ENCODE data around the gene ADPRHL1.

DNA sequence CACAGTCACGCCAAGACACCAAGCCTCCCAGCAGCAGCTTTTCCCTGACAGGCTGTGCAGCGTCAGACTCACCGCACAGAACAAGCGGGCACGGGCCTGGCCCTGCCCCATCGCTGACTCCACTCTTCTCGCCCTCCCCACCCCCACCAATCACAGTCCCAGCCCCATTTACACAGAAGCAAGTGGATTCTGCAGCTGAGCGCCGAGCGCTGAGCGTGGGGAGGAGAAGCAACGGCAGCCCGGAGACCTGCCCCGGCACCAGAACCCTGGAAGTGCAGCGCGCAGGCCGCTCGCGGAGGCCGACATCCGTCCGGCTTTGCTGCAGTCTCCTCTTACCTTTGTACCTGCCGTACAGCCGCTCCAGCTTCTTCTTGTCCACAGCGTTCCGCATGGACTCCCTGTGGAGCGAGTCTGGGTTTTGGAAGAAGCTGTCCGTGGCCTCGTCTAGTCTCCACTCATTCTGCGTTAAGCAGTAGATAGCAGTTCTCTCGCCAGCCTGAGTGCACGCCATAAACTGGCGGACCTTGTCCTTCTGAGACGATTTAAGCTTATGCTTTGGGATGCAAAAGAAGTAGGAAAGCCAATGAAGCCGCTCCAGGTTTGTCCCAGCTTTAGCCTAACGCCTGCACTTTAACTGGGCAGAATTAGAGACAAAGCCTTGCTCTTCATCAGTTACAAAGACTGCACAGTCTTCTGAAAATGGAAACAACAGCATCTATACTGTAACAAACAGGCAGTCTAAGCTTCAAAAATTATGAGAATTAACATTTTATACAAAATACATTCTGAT is 30.4 kb upstream of the ADPRHL1 start:
- TF ChIP-seq CTCF (IDR thresholded peaks at IDR 0.05; ENCODE audit: low read depth, low read length, missing input control), result no peak
- TF ChIP-seq, protein P1, sequence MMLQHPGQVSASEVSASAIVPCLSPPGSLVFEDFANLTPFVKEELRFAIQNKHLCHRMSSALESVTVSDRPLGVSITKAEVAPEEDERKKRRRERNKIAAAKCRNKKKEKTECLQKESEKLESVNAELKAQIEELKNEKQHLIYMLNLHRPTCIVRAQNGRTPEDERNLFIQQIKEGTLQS (IDR thresholded peaks at IDR 0.05), result no peak
- TF ChIP-seq, protein P2, sequence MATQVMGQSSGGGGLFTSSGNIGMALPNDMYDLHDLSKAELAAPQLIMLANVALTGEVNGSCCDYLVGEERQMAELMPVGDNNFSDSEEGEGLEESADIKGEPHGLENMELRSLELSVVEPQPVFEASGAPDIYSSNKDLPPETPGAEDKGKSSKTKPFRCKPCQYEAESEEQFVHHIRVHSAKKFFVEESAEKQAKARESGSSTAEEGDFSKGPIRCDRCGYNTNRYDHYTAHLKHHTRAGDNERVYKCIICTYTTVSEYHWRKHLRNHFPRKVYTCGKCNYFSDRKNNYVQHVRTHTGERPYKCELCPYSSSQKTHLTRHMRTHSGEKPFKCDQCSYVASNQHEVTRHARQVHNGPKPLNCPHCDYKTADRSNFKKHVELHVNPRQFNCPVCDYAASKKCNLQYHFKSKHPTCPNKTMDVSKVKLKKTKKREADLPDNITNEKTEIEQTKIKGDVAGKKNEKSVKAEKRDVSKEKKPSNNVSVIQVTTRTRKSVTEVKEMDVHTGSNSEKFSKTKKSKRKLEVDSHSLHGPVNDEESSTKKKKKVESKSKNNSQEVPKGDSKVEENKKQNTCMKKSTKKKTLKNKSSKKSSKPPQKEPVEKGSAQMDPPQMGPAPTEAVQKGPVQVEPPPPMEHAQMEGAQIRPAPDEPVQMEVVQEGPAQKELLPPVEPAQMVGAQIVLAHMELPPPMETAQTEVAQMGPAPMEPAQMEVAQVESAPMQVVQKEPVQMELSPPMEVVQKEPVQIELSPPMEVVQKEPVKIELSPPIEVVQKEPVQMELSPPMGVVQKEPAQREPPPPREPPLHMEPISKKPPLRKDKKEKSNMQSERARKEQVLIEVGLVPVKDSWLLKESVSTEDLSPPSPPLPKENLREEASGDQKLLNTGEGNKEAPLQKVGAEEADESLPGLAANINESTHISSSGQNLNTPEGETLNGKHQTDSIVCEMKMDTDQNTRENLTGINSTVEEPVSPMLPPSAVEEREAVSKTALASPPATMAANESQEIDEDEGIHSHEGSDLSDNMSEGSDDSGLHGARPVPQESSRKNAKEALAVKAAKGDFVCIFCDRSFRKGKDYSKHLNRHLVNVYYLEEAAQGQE (IDR thresholded peaks at IDR 0.05), result no peak
- TF ChIP-seq RAD21 (IDR thresholded peaks at IDR 0.05), result no peak
- no peak for TF ChIP-seq GABPA (IDR thresholded peaks at IDR 0.05 in 1 of 2, conservative IDR thresholded peaks at IDR 0.05 in 1 of 2)
- no peak for TF ChIP-seq ZBTB33 (IDR thresholded peaks at IDR 0.05)
- no peak for TF ChIP-seq TAF1 (conservative IDR thresholded peaks at IDR 0.05)
- TF ChIP-seq SP1 (IDR thresholded peaks at IDR 0.05), result no peak
- TF ChIP-seq YY1 (IDR thresholded peaks at IDR 0.05), result no peak
- TF ChIP-seq MAX (IDR thresholded peaks at IDR 0.05), result no peak
- no peak for TF ChIP-seq HNF4A (conservative IDR thresholded peaks at IDR 0.05)
- no peak for TF ChIP-seq RXRA (IDR thresholded peaks at IDR 0.05)
- no peak for TF ChIP-seq NR2F2 (IDR thresholded peaks at IDR 0.05)
- no peak for TF ChIP-seq JUND (IDR thresholded peaks at IDR 0.05)
